ENCODE measurements around the gene KCND2.
"Not testable (repeated sequence)": the region's sequence is repeated elsewhere in the genome, so short reads cannot be mapped to it uniquely, and the experiment has no call there.

The KCND2 gene

DNA sequence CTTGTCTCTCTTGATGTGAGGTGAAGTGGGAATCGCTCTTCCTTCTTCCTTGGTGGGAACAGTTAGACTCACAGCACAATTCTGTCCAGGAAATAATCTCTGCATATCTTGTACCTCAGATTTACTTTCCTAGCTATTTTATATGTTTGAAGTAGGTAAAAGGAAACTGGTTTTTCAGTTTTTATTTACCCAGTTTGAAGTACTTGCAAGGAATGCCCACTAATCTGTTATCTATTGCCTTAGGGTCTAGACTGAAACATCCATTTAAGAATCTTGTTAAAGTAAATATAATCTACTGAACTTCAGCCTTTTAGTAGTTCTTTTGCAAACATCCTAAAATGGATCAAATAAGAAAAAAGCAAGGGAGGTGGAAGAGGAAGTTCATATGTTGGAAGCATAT, 229.8 kb downstream of the KCND2 start:
- DNase-seq: no peak

DNA sequence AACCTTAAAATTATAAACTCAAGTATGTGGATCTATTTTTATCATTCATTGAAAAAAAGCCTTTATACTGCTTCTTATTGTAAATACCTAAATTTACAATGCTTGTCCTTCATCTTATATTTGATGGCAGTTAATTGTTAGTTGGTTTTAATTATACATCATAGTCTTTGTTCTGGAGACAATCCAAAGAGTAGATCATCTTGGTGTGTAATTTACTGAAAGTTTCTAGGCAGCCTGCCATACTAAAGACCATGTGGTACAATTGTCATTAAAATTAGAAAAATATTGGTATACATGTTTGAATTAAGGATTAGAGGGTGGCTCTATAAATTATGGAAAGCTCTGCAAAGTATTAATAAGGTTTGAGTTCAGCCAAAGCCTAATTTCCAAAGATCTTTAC, 231.4 kb downstream of the KCND2 start:
- no peak for DNase-seq

DNA sequence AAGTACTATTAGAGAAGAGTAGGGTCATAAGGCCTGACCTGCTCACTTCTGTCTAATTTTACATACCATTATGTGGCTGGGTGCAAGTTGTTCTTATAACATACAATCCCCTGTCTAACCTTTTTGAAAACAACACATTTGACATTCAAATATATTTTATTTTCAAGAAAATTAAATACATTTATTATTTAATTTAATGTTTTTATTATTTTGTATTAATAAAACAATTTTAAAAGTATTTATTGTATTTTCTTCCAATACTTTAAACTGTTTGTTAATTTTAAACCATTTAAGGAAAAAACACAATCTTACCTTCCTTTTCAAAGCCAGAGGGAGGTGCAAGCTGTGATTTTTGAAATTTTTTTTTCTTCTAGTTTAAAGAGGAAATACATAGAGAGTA, 232.8 kb downstream of the KCND2 start:
- no peak for DNase-seq

DNA sequence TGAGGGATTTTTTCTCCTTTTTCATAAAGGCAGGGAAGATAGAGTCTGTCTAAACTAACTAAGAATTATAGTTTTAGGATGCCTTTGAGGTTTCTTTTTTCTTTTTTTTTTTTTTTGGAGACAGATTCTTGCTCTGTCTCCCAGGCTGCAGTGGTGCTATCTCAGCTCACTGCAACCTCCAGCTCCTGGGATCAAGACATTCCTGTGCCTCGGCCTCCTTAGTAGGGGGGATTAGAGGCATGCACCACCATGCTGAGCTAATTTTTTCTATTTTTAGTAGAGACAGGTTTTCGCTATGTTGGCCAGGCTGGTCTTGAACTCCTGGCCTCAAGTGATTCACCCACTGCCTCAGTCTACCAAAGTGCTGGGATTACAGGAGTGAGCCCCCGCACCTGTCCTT, 239.7 kb downstream of the KCND2 start:
- DNase-seq: no peak

DNA sequence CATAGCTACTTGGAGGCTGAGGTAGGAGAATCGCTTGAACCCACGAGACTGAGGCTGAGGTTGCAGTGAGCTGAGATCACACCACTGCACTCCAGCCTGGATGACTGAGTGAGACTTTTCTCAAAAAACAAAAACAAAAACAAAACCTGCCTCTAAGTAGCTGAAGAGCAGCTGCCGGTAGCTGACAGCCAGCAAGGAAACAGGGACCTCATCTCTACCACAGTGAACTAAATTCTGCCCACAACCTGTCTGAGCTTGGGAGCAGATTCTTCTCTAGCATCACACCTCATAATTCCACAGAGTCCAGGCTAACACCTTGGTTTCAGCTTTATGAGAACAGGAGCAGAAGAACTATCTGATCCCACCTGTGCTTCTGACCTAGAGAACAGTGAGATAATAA, 246.2 kb downstream of the KCND2 start:
- no peak for DNase-seq

DNA sequence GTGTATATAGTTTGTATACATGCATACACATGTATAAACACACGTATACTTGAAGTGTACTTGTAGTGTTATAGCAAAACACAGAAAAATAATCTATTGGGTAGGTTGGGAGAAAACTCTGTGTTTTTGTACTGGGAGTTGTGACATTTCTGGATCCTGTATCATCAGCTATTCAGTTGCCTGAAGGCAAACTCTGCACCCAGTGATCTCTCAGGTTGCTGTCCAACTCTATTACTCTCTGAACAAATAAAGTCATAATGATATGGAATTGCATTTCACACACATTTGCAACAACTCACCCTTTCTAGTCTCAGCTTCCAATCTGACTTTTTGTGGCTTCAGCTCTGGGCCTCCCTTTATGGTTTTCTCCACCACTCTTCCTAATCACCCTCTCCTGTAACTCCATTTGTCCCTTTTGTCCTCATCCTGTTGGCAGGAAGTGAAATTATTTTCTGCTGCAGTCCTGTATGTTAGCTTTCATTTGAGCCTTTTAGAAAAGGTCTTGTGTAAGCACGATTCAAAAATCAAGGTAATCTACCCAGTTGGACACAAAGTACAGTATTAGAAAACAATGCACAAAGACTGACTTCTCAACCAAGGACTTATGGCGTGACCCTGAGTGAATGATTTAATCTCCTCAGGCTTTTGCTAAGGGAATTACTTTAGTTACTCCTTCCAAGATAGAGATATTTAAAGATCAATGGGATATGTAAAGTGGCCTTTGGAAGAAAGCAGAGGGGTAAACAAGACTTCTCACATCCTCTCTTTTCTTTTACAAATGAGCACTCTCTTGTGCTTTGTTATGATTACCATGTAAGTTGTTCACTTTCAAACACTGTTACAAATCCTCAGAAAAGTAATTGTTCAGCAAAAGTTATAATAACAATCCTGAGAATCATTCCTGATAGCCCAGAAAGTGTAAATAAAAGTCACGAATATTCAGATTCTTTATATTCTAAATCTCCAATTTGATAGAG, 249.1 kb downstream of the KCND2 start:
- no peak for DNase-seq

DNA sequence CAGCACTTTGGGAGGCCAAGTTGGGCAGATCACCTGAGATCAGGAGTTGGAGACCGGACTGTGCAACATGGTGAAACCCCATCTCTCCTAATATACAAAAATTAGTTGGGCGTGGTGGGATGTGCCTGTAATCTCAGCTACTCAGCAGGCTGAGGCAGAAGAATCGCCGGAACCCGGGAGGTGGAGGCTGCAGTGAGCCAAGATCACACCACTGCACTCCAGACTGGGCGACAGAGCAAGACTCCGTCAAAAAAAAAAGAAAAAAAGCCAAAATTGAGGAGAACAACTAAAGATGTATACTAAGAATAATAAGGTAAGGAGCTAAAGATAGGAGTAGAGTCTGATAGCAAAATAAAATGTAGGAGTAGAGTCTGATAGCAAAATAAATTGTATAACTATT, 251.0 kb downstream of the KCND2 start:
- no peak for DNase-seq

DNA sequence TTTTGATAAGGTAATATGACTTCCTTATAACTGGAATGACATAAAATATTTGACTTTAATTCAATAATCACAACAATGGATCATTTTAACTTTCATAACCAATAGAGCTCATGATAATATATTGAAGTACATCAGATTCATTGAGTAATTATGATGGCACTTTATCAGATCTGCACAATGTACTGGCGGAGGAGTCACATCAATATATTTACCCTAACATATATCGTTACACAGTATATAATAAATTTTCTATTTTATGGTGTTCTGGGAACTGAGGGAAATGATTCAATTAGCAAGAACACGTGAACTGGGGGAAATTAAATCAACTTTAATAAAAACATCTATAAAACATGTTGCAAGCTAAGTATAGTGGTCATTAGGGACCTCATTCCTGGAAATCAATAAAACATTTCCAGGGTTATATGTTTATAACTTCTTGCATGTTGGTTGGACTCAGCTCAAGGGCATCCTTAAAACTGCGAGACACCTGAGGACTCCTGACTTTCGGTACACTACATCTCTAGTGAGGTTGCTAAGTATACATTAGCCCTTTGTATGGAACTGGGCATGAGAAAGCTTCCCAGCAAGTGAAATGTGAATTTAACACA, 254.0 kb downstream of the KCND2 start:
- no peak for DNase-seq

DNA sequence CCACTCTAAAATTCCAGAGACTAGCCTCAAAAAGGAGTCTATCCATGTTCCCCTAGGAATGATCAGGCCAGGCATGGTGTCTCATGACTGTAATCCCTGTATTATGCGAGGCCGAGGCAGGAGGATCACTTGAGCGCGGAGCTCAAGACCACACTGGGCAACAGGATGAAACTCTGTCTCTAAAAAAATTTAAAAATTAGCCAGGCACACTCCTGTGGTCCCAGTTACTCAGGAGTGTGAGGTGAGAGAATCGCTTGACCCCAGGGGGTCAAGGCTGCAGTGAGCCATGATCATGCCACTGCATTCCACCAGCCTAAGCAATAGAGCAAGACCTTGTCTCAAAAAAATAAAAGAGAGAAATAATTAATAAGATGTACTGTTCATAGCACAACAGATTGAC, 256.8 kb downstream of the KCND2 start:
- no peak for DNase-seq

DNA sequence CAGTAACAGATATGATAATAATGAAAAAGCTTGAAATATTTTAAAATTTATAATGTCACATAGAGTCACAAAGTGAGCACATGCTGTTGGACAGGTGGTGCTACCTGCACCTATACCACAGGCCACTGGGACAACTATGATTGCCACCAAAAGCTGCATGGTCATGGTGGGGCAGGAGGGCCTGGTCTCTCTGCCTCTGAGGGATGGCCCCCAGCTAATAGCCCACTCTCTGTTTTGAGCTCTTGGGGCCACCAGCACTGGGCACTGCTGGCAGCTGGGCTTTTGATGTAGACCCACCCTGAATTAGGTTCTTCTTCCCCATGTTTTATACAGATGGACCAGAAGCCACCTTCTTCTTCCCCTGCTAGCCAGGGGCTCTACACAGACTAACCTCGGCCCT, 265.4 kb downstream of the KCND2 start:
- DNase-seq: no peak

DNA sequence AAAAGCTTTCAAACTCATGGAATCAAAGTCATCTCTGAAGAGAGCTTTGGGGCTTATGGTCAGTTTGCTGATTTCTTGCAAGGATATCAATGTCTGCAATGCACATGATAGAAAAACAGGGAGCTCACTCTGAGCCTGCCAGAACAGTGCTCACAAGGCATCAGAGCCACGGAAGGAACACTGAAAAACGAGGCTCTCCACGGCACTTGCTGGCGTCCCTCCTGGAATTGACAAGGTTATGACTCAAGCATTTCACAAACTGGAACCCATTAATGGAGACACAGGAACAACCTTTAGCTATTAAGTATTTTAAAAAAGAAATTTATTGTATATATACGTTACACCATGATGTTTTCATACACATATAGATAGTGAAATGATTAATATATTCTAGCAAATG, 266.3 kb downstream of the KCND2 start:
- no peak for DNase-seq

DNA sequence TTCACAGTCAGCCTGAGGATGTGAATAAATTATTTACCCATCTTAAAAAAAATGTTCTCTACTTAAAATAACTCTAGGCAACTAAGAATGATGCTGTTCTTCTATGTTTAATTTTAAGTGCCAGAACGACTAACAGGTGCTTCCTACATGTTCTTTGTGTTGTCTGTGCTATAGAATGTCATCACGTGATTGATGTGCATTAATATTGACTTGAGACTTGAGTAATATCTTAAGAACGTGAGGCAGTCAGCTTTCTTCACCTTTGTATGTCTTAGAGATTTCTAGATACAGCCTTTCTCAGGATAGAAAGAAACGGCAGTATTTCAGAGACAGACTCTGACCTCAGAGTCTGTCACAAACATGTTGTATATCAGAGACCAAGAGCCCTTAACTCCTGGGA, 274.6 kb downstream of the KCND2 start:
- no peak for DNase-seq

DNA sequence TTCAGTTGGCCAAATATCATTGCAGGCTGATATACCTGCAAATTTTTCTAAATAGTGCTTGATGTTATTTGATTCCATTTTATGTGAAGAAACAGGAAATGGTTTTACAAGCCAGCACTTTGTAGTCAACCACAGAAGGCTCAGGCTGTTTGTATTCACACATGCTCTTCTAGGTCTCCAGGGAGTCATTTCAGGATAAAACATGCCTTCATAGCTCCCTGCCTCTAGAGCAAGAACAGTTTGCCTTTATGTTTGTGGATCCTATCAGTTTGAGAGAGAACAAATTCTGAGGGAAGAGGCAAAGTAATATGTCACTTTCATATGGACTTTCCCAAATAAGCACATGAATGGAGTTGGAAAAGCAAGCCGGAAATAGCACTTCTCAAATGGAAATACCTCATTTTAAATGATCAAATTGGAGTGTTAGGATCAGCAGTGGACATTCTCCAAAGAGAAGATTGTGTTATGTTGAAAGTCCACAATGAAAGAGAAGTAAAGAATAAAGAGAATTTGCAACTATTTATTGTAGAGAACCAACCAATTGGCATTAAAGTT, 277.6 kb downstream of the KCND2 start:
- no peak for DNase-seq

DNA sequence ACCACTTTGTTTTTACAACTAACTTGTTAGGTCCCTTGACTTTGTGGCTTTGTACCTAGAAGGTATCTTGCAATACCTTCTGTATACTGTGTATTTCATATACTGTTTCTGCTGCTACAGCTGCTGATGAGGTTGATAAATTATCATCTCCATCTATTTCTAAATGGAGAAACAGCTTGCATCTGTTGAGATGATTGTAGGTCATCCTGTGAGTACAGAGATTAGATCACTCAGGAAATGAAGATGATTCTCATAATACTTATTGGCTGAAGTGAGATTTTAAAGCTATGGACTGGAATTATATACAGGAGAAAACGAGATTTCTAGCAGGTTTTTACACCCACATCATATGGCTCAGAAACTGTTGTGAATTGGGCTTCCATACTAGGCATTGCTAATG, 280.5 kb downstream of the KCND2 start:
- DNase-seq: no peak

DNA sequence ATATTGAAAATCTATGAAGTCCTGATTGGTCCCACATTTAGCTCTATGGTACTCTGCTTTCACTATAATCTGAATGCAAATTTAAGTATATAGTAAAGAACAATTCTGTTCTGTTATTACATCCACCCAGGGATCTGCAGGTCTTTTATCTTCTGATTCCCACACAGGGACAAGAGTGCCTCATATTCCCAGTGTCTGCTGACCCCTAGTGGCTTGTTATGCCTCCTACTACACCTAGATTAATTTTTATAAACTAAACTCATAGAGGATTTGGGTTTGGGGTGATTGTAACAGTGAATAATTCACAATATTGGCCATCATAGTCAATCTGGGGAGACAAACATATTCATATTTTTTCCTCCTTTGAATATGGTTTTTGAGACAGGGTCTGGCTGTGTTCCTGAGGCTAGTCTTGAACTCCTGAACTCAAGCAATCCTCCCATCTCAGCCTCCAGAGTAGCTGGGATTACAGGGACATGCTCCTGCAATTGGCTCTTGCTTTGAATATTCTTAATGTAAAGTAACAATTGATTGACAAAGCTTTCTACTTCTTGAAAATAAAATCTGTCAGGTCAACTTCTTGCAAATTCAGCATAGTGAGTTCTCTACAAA, 282.1 kb downstream of the KCND2 start:
- no peak for DNase-seq

DNA sequence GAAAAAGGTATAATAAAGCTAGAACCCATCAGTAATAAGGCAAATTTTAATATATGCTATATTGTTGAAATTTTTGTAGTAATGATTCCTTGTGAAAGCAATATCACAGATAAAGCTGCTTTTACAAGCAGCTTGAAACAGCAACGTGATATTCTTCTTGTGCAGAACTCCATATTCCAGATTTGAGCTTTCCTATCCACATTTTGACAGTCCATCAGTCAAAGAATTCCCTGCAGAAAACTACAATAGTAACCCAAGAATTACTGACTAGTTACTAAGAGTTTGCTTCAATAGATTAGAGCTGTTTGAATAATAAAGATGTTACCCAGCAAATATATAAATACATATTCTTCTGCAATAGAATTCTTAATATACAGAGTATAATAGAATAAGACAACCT, 291.2 kb downstream of the KCND2 start:
- no peak for DNase-seq

DNA sequence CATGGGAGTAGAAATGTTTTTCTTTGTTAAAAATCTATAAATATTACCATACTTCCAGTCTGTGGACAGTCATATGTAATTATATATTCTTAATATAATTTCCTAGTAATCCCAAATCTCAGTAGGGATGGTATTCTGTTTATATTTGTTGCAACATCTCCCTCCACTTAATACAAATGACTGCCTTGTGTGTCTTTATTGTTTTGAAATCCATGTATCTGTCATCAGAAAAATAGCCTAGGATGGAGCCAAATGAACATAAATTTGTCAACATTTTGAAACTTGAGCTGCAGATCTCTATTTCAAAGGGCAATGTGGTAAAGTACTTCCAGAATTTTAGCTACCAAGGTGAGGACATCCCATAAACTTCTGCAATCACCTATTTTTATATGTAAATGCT, 294.2 kb downstream of the KCND2 start:
- DNase-seq: no peak

DNA sequence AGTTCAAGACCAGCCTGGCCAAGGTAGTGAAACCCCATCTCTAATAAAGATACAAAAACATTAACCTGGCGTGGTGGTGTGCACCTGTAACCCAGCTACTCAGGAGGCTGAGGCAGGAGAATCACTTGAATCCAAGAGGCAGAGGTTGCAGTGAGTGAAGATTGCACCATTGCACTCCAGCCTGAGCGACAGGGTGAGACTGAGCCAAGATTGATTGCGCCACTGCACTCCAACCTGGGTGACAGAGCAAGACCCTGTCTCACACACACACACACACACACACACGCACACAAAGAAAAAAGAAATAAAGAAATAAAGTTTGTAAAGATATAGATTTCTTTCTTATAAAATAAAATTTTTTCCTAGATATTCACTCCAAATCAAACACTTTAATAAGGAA, 305.7 kb downstream of the KCND2 start:
- DNase-seq: not testable (repeated sequence)

DNA sequence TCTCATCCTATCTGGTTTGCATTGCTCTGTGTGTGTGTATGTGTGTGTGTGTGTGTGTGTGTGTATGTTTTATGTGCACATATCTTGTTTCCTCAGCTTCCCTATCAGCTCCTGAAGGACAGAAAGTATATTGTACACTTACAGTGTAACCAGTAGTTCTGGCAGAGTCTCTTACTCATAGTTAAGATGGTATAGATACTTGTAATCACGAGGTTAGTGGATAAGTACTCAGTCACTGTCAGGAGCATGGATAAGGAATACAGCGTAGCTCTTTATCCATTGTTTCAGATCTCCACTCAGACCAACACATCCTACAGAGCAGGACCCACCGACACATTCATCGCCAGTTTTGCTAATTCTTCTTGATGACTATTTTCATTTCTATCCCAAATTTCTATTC, 309.9 kb downstream of the KCND2 start:
- no peak for DNase-seq

DNA sequence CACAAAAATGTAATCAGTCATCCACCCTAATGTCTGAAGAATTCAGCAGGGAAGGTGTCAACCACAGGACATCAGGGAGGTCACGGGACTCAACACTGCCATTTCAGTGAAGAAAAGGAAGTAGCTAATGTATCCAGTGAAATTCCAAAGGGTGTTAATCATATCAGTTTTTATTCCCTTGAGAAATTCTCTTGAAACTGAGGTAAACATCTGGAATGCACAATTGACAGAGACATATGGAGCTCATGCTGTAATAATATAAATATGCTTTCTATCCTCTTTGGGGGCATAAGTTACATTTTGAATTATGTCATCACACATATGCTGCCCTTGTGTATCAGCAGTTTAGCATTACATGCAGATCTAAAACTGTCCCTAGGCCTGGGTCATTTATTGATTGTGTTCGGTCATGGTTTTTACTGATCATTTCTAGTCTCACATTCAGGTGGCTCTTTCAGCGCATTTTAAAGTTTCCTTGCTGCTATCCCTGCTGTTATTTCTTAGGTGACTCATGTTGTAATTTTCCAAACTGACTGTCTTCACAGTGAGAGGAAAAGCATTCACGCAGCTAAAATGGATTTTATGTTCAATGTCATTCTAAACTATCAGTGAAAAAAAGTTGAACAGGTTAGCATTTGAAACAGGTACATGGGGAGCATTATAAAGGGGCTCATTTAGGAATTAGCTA, 311.1 kb downstream of the KCND2 start:
- no peak for DNase-seq

DNA sequence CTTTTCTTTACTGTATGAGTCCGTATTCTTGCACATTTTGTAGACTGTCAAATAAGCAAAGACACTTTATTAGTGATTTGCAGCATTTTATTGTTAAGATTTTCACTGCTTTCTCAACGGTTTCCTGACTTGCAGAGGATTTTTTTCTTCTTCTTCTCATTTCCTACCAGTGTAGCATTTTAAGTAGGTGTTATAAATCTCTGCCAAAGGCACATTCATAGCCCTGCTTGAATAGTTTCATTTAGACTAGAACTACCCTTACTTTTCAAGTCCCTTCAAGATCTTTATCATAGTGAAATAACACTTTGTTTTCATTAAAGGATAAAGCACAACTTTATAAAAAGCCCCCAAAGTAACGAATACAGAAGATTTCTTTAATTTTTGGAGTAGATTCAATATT, 313.6 kb downstream of the KCND2 start:
- DNase-seq: no peak

DNA sequence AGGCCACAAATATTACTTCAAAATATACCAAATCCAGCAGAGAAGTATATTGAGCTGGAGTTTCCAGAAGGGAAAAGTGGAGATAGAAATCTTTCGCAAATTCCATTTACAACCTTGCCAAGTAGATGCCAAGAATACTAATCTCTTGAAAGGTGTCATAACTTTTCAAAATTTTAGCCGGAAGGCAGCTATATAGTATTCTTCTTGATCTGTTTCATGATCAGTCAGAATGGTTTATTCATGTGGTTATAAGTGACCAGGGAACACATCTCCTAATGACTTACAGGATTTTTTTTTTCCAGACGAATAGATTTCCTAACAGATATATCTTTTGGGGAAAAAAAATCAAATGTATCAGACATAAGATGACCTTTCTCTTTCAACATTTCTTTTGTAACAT, 314.3 kb downstream of the KCND2 start:
- DNase-seq: no peak

DNA sequence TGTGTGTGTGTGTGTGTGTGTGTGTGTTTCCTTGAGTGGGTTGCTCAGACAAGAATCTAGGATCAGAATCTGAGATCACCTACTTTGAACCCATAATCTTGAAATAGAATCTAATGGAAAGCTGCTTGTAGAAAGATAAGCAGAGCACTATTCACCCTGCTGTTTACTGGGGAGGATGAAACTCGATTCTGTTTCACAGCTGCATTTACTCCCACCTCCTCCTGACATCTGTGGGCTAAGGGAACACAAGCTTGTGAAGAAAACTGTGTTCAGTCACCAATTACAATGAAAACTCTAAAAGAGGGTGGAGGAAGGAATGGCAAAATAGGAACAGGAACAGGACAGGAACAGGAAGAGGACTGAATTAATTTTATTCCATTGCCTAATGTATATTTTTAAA, 315.4 kb downstream of the KCND2 start:
- DNase-seq: no peak
